Measurements from ENCODE around the gene RCAN2.

DNA sequence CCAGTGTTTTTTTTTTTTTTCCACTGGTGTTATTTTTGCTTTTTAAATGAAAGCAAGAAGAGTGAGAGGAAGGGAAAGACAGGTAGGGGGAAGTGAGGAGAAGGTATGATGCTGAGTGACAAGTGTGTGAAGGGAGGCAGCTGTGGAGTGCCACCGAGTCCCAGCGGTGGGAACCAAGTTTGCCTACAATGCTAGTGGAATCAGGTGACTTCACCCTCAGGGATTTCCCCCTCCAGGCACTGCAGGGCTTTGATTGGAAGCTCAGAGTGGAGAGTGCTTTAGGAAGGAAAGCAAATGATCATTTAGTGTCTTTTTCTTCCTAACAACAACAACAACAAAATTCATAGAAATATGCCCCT is 200.0 kb downstream of the RCAN2 start:
- TF ChIP-seq, protein P1, sequence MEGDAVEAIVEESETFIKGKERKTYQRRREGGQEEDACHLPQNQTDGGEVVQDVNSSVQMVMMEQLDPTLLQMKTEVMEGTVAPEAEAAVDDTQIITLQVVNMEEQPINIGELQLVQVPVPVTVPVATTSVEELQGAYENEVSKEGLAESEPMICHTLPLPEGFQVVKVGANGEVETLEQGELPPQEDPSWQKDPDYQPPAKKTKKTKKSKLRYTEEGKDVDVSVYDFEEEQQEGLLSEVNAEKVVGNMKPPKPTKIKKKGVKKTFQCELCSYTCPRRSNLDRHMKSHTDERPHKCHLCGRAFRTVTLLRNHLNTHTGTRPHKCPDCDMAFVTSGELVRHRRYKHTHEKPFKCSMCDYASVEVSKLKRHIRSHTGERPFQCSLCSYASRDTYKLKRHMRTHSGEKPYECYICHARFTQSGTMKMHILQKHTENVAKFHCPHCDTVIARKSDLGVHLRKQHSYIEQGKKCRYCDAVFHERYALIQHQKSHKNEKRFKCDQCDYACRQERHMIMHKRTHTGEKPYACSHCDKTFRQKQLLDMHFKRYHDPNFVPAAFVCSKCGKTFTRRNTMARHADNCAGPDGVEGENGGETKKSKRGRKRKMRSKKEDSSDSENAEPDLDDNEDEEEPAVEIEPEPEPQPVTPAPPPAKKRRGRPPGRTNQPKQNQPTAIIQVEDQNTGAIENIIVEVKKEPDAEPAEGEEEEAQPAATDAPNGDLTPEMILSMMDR (IDR thresholded peaks at IDR 0.05): no peak
- TF ChIP-seq EZH2phosphoT487 (IDR thresholded peaks at IDR 0.05): no peak
- TF ChIP-seq EZH2 (IDR thresholded peaks at IDR 0.05): no peak
